ENCODE results near the gene AMN1. TPM values are rescaled to one million over a fixed set of nuclear protein-coding genes. Genes with fewer than 3 reads are reported as not detected.
"Not testable (repeated sequence)": the region's sequence is repeated elsewhere in the genome, so short reads cannot be mapped to it uniquely, and the experiment has no call there.

The AMN1 gene
- total and polyA plus RNA-seq, 4 donors = 11.7 to 23.7 (median 12.4) TPM

DNA sequence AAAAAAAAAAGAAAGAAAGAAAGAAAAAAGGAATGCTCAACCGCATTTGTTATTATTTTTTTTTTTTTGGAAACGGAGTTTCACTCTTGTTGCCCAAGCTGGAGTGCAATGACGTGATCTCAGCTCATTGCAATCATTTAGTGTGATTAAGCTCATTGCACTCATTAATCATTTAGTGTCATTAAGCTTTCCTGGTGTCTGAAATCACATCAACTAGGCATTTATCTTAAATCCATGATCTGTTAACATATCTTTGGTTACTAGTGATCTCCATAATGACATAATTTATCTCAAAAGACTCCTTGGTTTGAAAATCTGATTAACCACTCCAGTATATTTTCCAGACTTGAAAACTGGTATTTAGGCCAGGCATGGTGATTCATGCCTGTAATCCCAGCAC is 43.0 kb downstream of the AMN1 start:
- WGBS, 2 donors = 93 to 94% methylated on average over 3 of the region's 3 CpGs
- intact Hi-C loops (cut with DNase I) = loop anchor here in 1 of 2 donors (10.0 kb wide), 1 partner anchor 89 kb away; no protein-coding TSS in a partner anchor
- no peaks in the 10 kb centered on the region for H3K27me3 ChIP-seq (ENCODE audit: control insufficient read depth in 1 of 2, insufficient read depth in 2 of 2, low read length in 1 of 2)
- no peaks in the 10 kb centered on the region for H3K9me3 ChIP-seq (ENCODE audit: control insufficient read depth, low read length)
- ATAC-seq (ENCODE audit: low FRiP score) (no peak), DNase-seq (no peak)
- no peak overlapping the region for H3K4me3 ChIP-seq (ENCODE audit: low read length in 2 of 2)
- no peaks in the 10 kb centered on the region for H3K4me1 ChIP-seq (ENCODE audit: control insufficient read depth in 1 of 2, insufficient read depth in 2 of 2, low read length in 2 of 2)
- no peak overlapping the region for H3K27ac ChIP-seq (ENCODE audit: low read depth in 1 of 2, low read length in 2 of 2)
- peaks cover 0 to 2% of the 10 kb centered on the region in 2 donors for H3K36me3 ChIP-seq (ENCODE audit: control insufficient read depth in 1 of 2, insufficient read depth in 2 of 2, low read length in 1 of 2)

DNA sequence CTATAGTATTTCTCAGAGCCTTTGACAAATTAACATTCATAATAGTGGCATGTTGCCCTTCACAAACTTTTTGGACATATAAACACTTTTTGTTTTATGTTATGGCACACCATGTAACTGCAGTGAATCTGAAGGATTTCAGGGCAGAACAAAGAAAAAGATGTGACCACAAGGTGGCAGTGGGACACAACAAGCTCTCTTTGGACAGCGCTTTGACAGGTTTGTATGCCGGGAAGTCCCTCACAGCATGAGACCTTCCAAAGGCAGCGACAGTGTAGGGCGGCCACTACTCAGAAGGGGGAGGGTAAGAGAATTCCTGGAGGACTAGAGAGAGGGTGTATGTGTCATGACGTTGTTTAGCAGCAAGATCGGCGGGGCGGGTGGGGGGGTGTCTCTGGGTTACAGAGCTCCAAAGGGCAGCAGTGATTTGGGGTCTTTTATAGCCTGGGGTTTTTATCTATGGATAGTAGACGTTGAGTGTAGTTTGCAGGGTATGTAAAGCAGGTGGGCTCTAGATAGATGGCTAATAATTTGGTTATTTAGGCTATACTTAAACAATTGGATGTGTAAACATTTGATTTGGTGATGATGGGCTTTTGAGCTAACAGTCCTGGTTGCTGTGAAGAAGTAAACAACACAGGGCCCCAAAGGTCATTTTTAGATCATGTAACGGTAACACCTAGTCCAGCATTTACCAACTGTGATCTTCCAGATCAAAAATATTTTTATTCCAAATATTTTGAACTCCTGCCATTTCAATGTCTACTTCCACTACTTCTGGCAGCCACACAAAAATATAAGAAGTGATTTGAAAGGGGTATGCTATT is 46.5 kb downstream of the AMN1 start:
- ATAC-seq (ENCODE audit: low FRiP score) (peak; percentile 48), DNase-seq (peak in 1 of 2 donors; percentile 69)
- Histone ChIP-seq H3K4me1 (ENCODE audit: control insufficient read depth in 1 of 2, insufficient read depth in 2 of 2, low read length in 2 of 2) (no peaks in the 10 kb centered on the region), H3K9me3 (ENCODE audit: control insufficient read depth, low read length) (no peaks in the 10 kb centered on the region), H3K36me3 (ENCODE audit: control insufficient read depth in 1 of 2, insufficient read depth in 2 of 2, low read length in 1 of 2) (peaks cover 0 to 2% of the 10 kb centered on the region in 2 donors), H3K27me3 (ENCODE audit: control insufficient read depth in 1 of 2, insufficient read depth in 2 of 2, low read length in 1 of 2) (no peaks in the 10 kb centered on the region), H3K27ac (ENCODE audit: low read depth in 1 of 2, low read length in 2 of 2) (no peak overlapping the region), H3K4me3 (ENCODE audit: low read length in 2 of 2) (no peak overlapping the region)
- intact Hi-C loops (cut with DNase I) = loop anchor here in 1 of 2 donors (10.0 kb wide), 1 partner anchor 92 kb away; no protein-coding TSS in a partner anchor
- 65 to 67% methylated on average over 10 of the region's 10 CpGs for WGBS, 2 donors

DNA sequence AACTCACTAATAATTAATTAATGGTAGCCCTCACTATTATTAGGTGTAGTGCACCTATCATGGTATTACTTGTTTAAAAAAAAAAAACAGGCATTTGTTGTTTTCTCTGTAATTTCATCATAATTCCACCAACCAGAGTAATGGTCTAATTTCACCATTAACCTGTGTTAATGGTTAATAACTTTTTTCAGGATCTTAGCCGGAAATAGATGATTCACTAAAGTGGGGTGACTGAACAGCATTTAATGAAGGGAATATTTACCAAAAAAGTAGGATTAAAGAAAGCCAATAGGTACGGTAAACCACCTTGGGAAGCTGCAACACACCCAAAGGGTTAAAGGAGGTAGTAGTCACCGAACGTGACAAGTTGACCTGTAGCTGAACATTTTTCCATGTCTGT is 56.3 kb downstream of the AMN1 start:
- no peaks in the 10 kb centered on the region for H3K27me3 ChIP-seq (ENCODE audit: control insufficient read depth in 1 of 2, insufficient read depth in 2 of 2, low read length in 1 of 2)
- ATAC-seq (ENCODE audit: low FRiP score) (no peak), DNase-seq (no peak)
- H3K4me3 ChIP-seq (ENCODE audit: low read length in 2 of 2) = no peak overlapping the region
- no peaks in the 10 kb centered on the region for H3K4me1 ChIP-seq (ENCODE audit: control insufficient read depth in 1 of 2, insufficient read depth in 2 of 2, low read length in 2 of 2)
- intact Hi-C loops (cut with DNase I) = no loop called here
- WGBS, 2 donors = 92 to 95% methylated on average over 4 of the region's 4 CpGs
- no peak overlapping the region for H3K27ac ChIP-seq (ENCODE audit: low read depth in 1 of 2, low read length in 2 of 2)
- no peaks in the 10 kb centered on the region for H3K9me3 ChIP-seq (ENCODE audit: control insufficient read depth, low read length)
- no peaks in the 10 kb centered on the region for H3K36me3 ChIP-seq (ENCODE audit: control insufficient read depth in 1 of 2, insufficient read depth in 2 of 2, low read length in 1 of 2)

DNA sequence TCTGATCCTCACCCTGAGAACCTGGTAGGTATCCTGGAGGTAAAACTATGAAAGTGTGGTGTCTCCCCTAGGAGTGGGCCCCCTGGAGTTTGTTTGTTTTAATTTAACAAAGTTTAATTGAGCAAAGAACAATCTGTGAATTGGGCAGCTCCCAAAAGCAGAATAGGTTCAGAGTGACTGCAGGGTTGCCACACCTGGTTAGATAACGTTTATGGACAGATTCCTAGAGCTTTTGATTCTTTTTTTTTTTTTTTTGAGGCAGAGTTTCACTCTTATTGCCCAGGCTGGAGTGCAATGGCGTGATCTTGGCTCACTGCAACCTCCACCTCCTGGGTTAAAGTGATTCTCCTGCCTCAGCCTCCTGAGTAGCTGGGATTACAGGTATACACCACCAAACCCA is 59.2 kb downstream of the AMN1 start:
- not testable (repeated sequence) for H3K4me1 ChIP-seq (ENCODE audit: control insufficient read depth in 1 of 2, insufficient read depth in 2 of 2, low read length in 2 of 2); H3K4me3 ChIP-seq (ENCODE audit: low read length in 2 of 2); H3K27me3 ChIP-seq (ENCODE audit: control insufficient read depth in 1 of 2, insufficient read depth in 2 of 2, low read length in 1 of 2); DNase-seq; H3K27ac ChIP-seq (ENCODE audit: low read depth in 1 of 2, low read length in 2 of 2); H3K9me3 ChIP-seq (ENCODE audit: control insufficient read depth, low read length); H3K36me3 ChIP-seq (ENCODE audit: control insufficient read depth in 1 of 2, insufficient read depth in 2 of 2, low read length in 1 of 2); ATAC-seq (ENCODE audit: low FRiP score)
- intact Hi-C loops (cut with DNase I) = loop anchor here in 1 of 2 donors (5.0 kb wide), 1 partner anchor 58 kb away; the partner anchor contains the start of gene AMN1
- 94 to 100% methylated on average over 2 of the region's 2 CpGs for WGBS, 2 donors

DNA sequence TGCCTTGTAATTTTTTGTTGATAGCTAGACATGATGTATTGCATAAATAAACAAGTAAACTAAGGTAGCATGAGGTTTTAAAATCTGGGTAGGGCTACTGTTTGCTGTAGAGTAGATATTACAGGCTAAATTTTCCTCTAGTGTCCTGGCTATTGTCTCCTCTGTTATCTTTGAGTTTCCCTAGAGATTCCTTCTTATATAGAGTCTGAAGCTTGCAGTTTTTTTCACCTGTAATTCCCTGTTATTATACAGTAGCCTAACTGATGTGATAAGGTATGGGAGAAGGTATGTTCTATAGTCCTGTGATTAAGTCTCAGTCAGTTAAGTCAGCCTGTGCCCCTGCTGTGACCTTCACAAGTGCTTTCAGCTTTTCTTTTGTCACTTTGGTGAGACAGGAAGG is 59.8 kb downstream of the AMN1 start:
- Histone ChIP-seq H3K4me3 (ENCODE audit: low read length in 2 of 2) (no peak overlapping the region), H3K27ac (ENCODE audit: low read depth in 1 of 2, low read length in 2 of 2) (no peak overlapping the region), H3K9me3 (ENCODE audit: control insufficient read depth, low read length) (no peaks in the 10 kb centered on the region), H3K4me1 (ENCODE audit: control insufficient read depth in 1 of 2, insufficient read depth in 2 of 2, low read length in 2 of 2) (no peaks in the 10 kb centered on the region), H3K36me3 (ENCODE audit: control insufficient read depth in 1 of 2, insufficient read depth in 2 of 2, low read length in 1 of 2) (no peaks in the 10 kb centered on the region), H3K27me3 (ENCODE audit: control insufficient read depth in 1 of 2, insufficient read depth in 2 of 2, low read length in 1 of 2) (no peaks in the 10 kb centered on the region)
- no peak for ATAC-seq (ENCODE audit: low FRiP score)
- no peak for DNase-seq
- intact Hi-C loops (cut with DNase I) = loop anchor here in 1 of 2 donors (5.0 kb wide), 1 partner anchor 58 kb away; the partner anchor contains the start of gene AMN1

DNA sequence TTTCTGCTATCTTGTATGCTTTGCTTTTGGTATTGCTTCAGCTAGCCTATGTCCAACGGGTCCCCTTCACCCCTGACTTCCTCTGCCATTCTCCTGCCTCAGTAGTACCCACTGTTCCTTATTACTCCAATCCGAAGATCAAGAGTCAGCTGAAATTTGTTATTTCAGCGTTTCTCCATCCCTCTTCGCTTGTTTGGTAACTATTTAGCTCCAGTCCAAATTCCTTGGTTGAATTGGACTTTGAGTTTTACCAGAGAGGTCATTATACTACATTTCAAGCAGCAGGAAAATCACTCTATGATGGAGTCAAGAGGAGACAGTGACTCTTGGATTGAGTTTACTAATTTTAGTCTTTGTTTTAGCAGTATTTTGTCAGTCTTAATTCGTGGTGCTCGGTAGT is 64.8 kb downstream of the AMN1 start:
- H3K36me3 ChIP-seq (ENCODE audit: control insufficient read depth in 1 of 2, insufficient read depth in 2 of 2, low read length in 1 of 2) = no peaks in the 10 kb centered on the region
- DNase-seq = no peak
- no peaks in the 10 kb centered on the region for H3K4me1 ChIP-seq (ENCODE audit: control insufficient read depth in 1 of 2, insufficient read depth in 2 of 2, low read length in 2 of 2)
- no peak overlapping the region for H3K4me3 ChIP-seq (ENCODE audit: low read length in 2 of 2)
- H3K27me3 ChIP-seq (ENCODE audit: control insufficient read depth in 1 of 2, insufficient read depth in 2 of 2, low read length in 1 of 2) = no peaks in the 10 kb centered on the region
- intact Hi-C loops (cut with DNase I) = loop anchor here in 1 of 2 donors (5.0 kb wide), 1 partner anchor 63 kb away; the partner anchor contains the start of gene AMN1
- H3K9me3 ChIP-seq (ENCODE audit: control insufficient read depth, low read length) = no peaks in the 10 kb centered on the region
- WGBS, 2 donors = 84 to 90% methylated on average over 6 of the region's 6 CpGs
- H3K27ac ChIP-seq (ENCODE audit: low read depth in 1 of 2, low read length in 2 of 2) = no peak overlapping the region
- no peak for ATAC-seq (ENCODE audit: low FRiP score)

DNA sequence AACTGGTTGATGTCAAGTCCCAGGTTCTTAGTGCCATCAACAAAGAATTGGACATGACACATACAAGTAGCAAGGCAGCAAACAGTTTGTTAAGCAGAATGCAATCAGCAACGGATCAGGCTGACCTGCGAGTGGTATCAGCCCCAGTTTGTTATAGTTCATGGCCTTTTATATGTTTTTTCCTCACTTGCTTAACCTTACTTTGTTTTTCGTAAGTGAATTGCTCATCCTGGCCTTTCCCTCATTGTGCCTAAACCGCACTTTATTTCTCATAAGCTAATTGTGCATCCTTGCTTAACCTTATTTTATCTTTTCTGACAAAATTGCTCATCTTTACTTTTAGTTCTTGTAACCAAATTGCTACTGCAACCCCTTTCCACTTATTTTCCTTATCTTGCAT is 65.2 kb downstream of the AMN1 start:
- no peak for ATAC-seq (ENCODE audit: low FRiP score)
- 89 to 91% methylated on average over 4 of the region's 4 CpGs for WGBS, 2 donors
- intact Hi-C loops (cut with DNase I) = loop anchor here in 1 of 2 donors (5.0 kb wide), 1 partner anchor 64 kb away; the partner anchor contains the start of gene AMN1
- H3K4me3 ChIP-seq (ENCODE audit: low read length in 2 of 2) = no peak overlapping the region
- no peak for DNase-seq
- H3K36me3 ChIP-seq (ENCODE audit: control insufficient read depth in 1 of 2, insufficient read depth in 2 of 2, low read length in 1 of 2) = no peaks in the 10 kb centered on the region
- H3K9me3 ChIP-seq (ENCODE audit: control insufficient read depth, low read length) = no peaks in the 10 kb centered on the region
- H3K27me3 ChIP-seq (ENCODE audit: control insufficient read depth in 1 of 2, insufficient read depth in 2 of 2, low read length in 1 of 2) = no peaks in the 10 kb centered on the region
- H3K27ac ChIP-seq (ENCODE audit: low read depth in 1 of 2, low read length in 2 of 2) = no peak overlapping the region
- no peaks in the 10 kb centered on the region for H3K4me1 ChIP-seq (ENCODE audit: control insufficient read depth in 1 of 2, insufficient read depth in 2 of 2, low read length in 2 of 2)

DNA sequence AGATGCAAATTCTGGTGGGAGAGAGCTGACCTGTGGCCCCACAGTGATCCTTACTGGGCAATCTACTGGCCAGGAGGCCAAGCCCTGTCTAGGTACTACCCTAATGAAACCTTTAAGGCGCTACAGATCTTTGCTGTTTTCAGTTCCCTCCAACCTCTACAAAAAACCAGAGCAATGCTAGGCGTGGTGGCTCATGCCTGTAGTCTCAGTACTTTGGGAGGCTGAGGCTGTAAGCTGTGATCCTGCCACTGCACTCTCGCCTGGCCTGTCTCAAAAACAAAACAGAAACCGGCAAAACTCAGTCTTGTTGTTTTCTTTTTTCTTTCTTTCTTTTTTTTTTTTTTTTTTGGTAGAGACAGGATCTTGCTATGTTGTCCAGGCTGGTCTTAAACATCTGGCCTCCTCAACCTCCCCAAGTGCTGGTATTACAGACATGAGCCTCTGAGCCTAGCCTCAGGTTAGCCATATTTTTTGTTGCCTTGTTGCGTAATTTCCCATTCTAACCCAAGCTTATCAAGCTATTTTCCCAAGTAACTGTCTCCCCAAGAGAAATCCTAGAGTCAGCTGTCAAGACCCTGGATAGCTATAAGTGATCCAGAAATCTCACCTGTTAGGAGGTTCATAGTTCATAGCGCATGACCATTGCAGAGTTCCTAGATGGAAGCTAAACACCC is 66.5 kb downstream of the AMN1 start:
- ATAC-seq (ENCODE audit: low FRiP score) = no peak
- H3K4me1 ChIP-seq (ENCODE audit: control insufficient read depth in 1 of 2, insufficient read depth in 2 of 2, low read length in 2 of 2) = peaks cover 0 to 2% of the 10 kb centered on the region in 2 donors
- no peak overlapping the region for H3K4me3 ChIP-seq (ENCODE audit: low read length in 2 of 2)
- H3K27ac ChIP-seq (ENCODE audit: low read depth in 1 of 2, low read length in 2 of 2) = no peak overlapping the region
- no peaks in the 10 kb centered on the region for H3K27me3 ChIP-seq (ENCODE audit: control insufficient read depth in 1 of 2, insufficient read depth in 2 of 2, low read length in 1 of 2)
- no peaks in the 10 kb centered on the region for H3K36me3 ChIP-seq (ENCODE audit: control insufficient read depth in 1 of 2, insufficient read depth in 2 of 2, low read length in 1 of 2)
- WGBS, 2 donors = 85 to 89% methylated on average over 6 of the region's 6 CpGs
- no peak for DNase-seq
- no peaks in the 10 kb centered on the region for H3K9me3 ChIP-seq (ENCODE audit: control insufficient read depth, low read length)
- intact Hi-C loops (cut with DNase I) = loop anchor here in 1 of 2 donors (5.0 kb wide), 1 partner anchor 65 kb away; the partner anchor contains the start of gene AMN1

All from aorta (tissue), 5 donors.